Measurements from ENCODE around the gene LSS.
A peak's percentile ranks its signal among the peaks of the same experiment; 100 is the strongest.
"Not testable (repeated sequence)": the region's sequence is repeated elsewhere in the genome, so short reads cannot be mapped to it uniquely, and the experiment has no call there.

Gene LSS

GRCh38 chr21:46246345-46246744 is 17.8 kb upstream of the LSS start:
- no peak for DNase-seq (ENCODE audit: extremely low read depth in 1 of 2, low read depth in 1 of 2)

GRCh38 chr21:46245213-46245915 is 16.8 kb upstream of the LSS start:
- no peak for DNase-seq (ENCODE audit: extremely low read depth in 1 of 2, low read depth in 1 of 2)

- DNase-seq (ENCODE audit: extremely low read depth in 1 of 2, low read depth in 1 of 2), result no peak
Measured at GRCh38 chr21:46244602-46245001, 16.0 kb upstream of the LSS start.

GRCh38 chr21:46243960-46244361 is 15.4 kb upstream of the LSS start:
- no peak for DNase-seq (ENCODE audit: extremely low read depth in 1 of 2, low read depth in 1 of 2)

GRCh38 chr21:46243325-46243724 is 14.8 kb upstream of the LSS start:
- no peak for DNase-seq (ENCODE audit: extremely low read depth in 1 of 2, low read depth in 1 of 2)

GRCh38 chr21:46241577-46241976 is 13.0 kb upstream of the LSS start:
- not testable (repeated sequence) for DNase-seq (ENCODE audit: extremely low read depth in 1 of 2, low read depth in 1 of 2)

- DNase-seq (ENCODE audit: extremely low read depth in 1 of 2, low read depth in 1 of 2), result no peak
Measured at GRCh38 chr21:46239817-46240325, 11.3 kb upstream of the LSS start.

- DNase-seq (ENCODE audit: extremely low read depth in 1 of 2, low read depth in 1 of 2), result no peak
Measured at GRCh38 chr21:46237474-46237873, 8.9 kb upstream of the LSS start.

GRCh38 chr21:46234436-46234950 is 5.9 kb upstream of the LSS start:
- no peak for DNase-seq (ENCODE audit: extremely low read depth in 1 of 2, low read depth in 1 of 2)

GRCh38 chr21:46229923-46230260 is 1.3 kb upstream of the LSS start:
- no peak for DNase-seq (ENCODE audit: extremely low read depth in 1 of 2, low read depth in 1 of 2)

- peak in 1 of 2 donors; percentile 12 for DNase-seq (ENCODE audit: extremely low read depth in 1 of 2, low read depth in 1 of 2)
Measured at GRCh38 chr21:46229133-46229922, 754 bp upstream of the LSS start.

GRCh38 chr21:46227811-46228344 is 696 bp downstream of the LSS start:
- no peak for DNase-seq (ENCODE audit: extremely low read depth in 1 of 2, low read depth in 1 of 2)

- no peak for DNase-seq (ENCODE audit: extremely low read depth in 1 of 2, low read depth in 1 of 2)
Measured at GRCh38 chr21:46226920-46227599, 1.5 kb downstream of the LSS start.

- no peak for DNase-seq (ENCODE audit: extremely low read depth in 1 of 2, low read depth in 1 of 2)
Measured at GRCh38 chr21:46226146-46226545, 2.4 kb downstream of the LSS start.

GRCh38 chr21:46223661-46224060 is 4.9 kb downstream of the LSS start:
- not testable (repeated sequence) for DNase-seq (ENCODE audit: extremely low read depth in 1 of 2, low read depth in 1 of 2)

- DNase-seq (ENCODE audit: extremely low read depth in 1 of 2, low read depth in 1 of 2), result no peak
Measured at GRCh38 chr21:46223217-46223616, 5.4 kb downstream of the LSS start.

- DNase-seq (ENCODE audit: extremely low read depth in 1 of 2, low read depth in 1 of 2), result no peak
Measured at GRCh38 chr21:46222436-46223116, 6.0 kb downstream of the LSS start.

- no peak for DNase-seq (ENCODE audit: extremely low read depth in 1 of 2, low read depth in 1 of 2)
Measured at GRCh38 chr21:46221664-46222435, 6.7 kb downstream of the LSS start.

GRCh38 chr21:46220847-46221246 is 7.7 kb downstream of the LSS start:
- DNase-seq (ENCODE audit: extremely low read depth in 1 of 2, low read depth in 1 of 2), result no peak

- no peak for DNase-seq (ENCODE audit: extremely low read depth in 1 of 2, low read depth in 1 of 2)
Measured at GRCh38 chr21:46220275-46220810, 8.2 kb downstream of the LSS start.

Data from stimulated activated CD8-positive, alpha-beta memory T cell treated with anti-CD3 and anti-CD28 coated beads, Interleukin-7, amount 100 ng/mL, for 48 hours (primary cell).